GM04503 (cell line): ENCODE measurements around the gene LSR.

Experiments
- DNase-seq: peaks from one replicate; pipeline ENCODE4 v3.0.0-alpha.2; 2012; ENCODE audit warnings: low read depth

LSR gene

DNA sequence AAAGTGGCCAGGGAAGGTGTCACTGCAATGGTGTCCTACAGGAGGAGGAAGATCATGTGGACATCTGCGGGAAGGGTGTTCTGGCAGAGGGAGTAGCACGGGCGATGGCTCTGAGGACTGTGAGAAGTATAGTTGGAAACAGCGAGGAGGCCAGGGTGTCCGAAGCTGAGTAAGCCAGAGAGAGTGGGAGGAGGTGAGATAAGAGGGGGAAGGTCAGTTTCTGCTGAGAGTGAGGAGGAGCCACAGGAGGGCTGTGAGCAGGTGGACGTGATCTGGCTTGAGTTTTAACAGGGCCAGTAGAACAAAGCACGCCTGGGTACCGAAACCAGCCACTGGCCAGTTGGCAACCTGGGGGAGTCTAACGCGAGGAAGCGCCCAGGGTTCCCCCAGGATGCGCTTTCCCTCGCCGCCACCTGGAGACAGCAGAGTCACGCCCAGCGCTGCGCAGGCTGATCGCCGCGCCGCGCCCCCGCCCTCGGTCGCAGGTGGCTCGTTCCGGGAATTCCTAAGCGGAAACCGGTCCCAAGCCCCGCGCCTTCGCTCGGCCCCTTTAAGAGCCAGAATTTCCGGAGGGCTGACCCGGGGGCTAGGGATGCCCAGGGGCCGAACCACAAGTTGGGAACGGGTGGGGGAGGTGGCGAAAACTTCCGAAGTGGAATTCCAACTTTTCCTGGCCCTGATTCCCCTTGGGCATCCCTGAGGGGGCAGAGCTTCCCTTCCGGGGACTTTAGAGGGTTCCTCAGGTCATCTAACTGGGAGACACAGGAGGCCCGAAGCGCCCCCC, 1.1 kb upstream of the LSR start:
- DNase-seq: no peak

DNA sequence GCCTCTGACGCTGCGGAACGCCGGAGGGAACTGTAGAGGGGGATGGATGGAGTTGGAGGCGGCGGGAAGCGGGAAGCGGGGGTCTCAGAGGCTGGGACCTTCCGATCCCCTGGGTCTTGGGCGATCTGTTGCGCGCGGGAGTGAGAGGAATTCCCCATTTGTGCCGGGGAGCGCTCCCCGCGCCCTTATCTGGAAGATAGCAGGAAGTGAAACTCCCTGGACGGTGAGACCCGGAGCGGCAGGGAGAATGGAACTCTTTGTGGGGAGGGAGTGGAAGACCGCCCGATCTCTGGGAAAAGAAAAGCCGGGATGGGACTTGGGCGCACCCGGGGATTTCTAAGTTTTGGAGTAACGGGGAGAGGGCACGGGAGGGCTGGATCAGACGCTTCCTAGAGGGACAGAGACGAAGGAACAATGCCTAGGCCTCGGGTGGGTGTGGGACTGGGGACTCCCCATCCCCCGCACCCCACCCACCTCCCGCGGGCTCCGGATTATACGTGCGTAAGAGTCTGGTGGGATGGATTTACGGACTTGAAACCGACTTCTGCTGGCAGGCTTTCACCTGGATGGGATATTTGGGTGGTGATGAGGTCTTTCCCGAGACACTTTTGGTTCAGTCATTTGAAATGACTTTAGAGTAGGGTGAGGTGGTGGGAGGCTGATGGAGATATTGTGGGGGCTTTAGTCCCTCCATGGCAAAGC, 495 bp downstream of the LSR start:
- no peak for DNase-seq

DNA sequence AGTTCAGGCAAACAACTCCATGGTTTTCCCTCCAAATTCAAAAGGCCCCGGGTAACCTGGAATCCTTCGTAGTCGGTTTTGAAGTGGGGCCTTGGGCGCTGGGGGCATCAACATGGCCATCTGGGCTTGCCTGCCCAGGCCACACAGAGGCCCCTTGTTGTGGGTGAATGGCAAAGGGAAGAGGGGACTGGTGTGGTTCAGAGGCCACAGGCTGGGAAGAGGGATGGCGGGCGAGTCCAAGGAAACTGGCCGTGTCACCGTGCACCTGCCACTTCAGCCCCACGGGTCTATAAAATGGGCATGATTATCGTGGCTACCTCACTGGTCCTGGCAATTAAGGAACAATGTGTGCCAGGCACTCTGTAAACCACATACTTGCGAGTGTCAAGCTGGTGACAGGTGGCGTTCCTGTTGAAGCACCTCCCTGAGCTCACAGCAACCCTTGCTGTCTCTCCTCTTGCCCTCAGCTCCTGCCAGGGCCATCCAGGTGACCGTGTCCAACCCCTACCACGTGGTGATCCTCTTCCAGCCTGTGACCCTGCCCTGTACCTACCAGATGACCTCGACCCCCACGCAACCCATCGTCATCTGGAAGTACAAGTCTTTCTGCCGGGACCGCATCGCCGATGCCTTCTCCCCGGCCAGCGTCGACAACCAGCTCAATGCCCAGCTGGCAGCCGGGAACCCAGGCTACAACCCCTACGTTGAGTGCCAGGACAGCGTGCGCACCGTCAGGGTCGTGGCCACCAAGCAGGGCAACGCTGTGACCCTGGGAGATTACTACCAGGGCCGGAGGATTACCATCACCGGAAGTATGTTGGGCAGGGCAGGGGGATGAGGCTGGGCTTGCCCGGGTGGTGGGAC, 1.3 kb downstream of the LSR start:
- no peak for DNase-seq

DNA sequence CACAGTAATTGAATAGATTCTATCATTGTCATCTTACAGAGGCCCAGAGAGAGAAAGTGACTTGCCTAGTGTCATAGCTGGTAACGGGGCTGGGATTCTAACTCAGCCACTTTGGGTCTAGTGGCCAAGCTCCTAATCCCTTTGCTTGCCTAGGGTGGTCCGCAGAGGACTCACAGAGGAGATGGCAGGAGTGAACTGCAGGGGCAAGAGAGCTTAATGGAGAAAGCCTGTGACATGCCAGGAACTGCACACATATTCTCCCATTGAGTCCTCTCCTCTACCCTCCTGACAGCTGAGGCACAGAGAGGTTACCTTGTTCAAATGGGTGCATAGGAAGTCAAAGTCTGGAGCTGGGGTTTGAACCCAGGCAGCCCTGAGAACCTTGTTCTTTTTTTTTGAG, 2.7 kb downstream of the LSR start:
- no peak for DNase-seq

DNA sequence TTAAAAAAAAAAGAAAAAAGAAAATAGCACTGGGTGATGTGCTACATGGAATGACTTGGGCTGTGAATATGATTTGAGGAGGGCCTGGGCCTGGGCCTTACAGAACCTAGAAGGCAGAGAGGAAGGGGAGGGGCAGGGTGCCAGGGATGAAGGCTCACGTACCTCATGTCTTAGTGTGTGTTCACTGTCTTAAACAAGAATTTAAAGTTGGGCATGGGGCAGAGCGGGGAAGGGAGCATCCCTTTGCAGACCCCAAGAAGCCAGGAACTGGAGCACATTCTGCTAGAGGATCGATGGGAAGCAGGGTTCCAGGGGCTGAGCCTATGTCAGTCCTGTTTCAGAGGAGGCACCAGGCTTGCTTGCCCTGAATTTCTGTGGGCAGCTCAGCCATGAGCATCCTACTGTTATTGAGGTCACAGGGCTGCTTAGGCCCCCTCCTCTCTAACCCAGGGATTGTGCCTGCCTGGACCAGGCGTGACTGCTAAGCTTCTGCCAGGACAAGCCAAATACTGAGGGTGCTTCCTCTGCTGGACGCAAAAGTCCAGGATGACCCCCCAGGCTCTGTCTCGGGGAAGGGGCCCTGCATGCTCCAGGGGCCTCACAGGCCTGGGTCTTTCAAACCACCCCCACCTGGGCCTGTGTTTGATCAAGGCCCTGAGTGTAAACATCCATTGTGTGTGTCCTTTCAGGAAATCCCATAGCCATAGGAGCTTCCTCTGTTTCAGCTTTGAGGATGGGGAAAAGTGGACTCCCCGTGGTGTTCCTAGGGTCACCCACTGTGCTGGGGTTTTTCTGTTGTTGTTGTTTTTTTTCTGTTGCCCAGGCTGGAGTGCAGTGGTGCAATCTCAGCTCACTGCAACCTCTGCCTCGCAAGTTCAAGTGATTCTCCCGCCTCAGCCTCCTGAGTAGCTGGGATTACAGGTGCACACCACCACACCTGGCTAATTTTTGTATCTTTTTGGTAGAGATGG, 4.8 kb downstream of the LSR start:
- no peak for DNase-seq

DNA sequence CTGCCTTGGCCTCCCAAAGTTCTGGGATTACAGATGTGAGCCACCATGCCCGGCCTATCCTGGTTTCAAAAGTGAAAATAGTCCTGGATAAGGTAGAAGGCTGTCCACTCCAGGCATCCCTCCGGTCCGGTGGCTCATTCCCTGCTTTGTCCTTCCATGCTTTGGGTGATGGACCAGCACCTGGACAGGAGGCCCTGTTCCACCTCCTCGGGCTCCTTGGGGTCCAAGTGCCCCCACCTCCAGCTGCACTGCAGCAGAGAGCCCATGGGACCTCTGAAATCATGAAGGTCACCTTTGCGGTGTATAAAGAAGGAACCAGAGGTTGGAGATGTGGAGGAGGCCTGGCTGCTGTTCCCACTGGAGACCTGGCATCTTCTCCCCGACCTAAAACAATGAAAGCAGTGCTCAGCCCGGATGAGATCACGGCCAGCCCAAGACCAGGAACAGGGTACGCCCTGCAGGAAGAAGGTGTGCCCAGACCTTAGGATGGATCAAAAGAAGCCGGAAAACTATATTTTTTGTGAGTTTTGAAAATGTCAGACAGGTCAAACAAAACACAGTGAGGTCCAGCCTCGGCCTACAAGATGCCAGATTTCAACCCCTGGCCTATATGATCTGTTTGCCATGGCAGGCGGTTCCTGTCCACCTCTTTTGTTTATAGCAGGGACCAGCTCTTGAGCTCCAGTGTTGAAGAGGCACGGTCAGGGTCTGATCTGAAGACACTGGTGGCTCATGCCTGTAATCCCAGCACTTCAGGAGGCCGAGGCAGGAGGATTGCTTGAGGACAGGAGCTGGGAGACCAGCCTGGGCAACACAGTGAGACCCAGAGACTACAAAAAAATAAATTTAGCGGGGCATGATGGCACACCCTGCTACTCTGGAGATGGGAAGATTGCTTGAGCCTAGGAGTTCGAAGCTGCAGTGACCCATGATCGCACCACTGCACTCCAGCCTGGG, 5.8 kb downstream of the LSR start:
- DNase-seq: no peak

DNA sequence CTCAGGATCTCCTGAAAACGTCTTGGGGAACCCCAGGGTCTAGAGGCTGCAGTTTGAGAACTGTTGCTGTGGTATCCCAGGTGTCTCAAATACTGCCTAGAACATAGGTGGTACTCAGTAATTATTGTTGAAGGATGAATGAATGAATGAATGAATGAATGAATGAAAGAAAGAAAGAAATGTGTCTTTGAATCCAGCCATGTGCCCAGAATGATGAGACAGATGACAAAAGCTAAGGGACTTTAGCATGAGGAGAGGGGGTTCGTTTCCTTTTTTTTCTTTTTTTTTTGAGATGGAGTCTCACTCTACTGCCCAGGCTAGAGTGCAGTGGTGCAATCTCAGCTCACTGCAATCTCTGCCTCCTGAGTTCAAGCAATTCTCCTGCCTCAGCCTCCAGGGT, 7.8 kb downstream of the LSR start:
- no peak for DNase-seq

DNA sequence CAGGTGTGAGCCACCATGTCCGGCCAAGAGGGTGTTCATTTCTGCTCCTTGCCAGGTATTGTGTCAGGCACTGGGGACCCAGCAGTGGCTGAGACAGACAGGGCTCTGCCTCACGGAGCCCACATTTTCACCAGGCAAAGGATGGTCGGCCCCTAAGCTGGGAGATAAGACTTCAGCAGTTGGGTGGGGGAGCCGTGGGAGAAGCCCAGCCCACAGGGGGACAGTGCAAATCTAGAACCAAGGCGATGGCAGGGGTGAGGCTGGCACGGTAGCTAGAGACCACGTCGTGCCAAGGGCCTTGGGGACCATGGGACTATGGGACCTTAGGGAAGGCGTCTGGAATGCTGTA, 8.3 kb downstream of the LSR start:
- no peak for DNase-seq

DNA sequence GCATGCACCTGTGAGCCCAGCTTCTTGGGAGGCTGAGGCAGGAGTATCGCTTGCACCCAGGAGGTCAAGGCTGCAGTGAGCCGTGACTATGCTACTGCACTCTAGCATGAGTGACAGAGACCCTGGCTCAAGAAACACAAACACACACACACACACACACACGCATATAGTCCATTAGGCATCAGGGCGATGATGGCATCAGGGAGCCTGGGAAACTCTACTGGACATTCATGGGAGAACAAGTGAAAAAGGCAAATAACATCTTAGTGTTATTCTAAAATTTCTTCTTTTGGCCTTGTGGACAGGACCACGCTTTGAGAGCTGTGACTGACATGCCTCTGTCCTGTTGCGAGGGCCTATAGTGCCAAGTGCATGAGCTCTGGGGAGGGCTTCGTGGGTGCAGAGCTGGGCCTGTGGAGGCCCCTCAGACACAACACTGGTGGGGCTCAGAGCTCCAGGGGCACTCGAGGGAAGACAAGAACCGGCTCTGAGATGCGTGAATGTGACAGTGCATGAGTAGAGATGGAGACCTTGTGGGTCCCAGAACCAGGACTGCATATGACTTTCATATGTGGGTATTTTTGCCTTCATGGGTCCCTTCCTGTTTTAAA, 12.0 kb downstream of the LSR start:
- DNase-seq: no peak

DNA sequence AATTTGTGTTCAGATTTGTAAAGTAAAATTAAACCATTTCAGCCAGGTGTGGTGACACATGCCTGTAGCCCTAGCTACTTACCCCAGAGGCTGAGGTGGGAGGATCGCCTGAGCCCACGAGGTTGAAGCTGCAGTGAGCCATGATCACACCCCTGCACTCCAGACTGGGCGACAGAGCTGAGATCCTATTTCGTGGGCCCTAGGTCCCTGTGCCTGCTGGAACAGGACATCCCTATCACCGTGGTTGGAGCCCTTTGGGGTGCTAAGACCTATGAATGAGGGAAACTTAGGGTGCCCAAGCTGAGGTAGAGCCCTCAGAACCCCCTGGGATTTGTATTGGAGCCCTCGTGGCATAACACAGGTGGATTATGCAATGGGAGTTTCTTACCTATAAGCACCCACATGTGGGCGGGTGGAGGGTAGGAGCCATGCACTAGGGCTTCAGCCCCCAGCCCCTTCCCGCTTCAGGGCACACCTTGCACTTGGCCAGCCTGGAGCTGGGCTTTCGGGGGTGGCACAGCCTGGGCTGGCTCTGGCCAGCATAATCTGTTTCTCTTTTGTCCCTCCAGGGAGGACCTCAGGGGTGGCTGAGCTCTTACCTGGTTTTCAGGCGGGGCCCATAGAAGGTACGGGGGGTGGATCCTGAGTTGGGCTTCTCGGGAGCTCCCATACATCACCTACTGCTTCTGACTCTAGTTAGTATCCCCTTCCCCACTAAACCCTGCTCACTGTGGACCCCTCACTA, 12.7 kb downstream of the LSR start:
- DNase-seq: no peak

DNA sequence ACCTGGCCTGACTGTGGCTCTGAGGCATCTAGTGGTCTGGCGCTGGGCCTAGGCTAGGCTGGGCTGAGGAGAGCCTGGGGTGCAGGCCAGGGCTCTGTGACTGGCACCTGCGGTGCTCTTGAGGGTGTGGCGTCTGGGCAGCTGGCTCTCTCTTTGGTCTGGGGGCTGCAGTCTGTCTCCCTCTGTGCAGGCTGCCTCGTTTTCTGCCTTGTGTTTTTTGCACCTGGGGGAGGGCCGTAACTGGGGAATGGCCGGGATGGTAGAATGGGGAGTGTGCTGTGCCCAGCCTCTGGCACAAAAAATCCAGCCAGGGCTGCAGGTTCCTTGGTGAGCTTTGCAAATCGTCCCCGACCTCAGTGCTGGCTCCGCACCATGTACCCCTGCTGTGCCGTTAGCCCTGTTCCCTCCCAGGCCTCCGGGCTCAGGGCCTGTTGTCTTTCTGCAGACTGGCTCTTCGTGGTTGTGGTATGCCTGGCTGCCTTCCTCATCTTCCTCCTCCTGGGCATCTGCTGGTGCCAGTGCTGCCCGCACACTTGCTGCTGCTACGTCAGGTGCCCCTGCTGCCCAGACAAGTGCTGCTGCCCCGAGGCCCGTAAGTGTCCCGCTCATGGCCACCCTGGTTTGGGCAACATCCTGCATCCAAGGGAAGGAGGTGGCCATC, 13.4 kb downstream of the LSR start:
- DNase-seq: no peak

DNA sequence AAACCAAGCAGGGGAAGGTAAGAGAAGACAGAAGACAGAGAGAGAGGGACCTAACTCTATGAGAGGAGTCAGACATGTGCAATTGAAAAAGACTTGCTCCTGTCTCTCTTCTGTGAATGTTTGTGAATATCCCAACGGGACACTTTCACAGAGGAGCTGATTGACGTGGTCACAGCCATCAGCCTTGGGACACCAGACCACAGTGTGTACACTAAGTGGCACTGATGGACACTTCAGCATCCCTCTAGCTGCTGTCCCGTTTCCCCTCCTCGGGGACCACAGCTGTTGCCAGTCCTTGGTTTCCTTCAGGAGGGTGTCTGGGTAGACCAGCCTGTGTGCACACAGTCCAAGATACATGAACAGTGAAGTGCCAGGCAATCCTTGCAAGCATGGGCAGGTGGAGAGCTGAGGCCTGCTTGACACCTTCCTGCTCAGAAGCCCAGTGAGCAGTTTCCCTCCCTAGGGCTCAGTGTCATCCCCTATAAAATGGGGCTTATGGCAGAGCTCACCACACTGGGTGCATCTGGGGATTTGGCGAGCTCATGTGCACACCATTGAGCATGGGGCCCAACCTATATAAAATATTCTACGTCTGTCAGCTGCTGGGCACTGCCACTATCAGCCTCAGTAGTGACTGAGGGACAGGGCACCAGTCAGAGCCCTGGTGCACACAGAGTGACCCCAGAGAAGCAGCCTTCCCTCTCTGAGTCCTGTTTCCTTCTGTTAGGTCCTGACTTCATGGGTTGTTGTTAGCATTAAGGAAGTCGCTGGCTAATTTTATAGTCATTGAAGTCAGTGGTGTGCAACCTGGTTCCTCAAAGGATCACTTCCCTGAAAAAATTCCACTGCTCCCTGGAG, 15.7 kb downstream of the LSR start:
- DNase-seq: no peak

DNA sequence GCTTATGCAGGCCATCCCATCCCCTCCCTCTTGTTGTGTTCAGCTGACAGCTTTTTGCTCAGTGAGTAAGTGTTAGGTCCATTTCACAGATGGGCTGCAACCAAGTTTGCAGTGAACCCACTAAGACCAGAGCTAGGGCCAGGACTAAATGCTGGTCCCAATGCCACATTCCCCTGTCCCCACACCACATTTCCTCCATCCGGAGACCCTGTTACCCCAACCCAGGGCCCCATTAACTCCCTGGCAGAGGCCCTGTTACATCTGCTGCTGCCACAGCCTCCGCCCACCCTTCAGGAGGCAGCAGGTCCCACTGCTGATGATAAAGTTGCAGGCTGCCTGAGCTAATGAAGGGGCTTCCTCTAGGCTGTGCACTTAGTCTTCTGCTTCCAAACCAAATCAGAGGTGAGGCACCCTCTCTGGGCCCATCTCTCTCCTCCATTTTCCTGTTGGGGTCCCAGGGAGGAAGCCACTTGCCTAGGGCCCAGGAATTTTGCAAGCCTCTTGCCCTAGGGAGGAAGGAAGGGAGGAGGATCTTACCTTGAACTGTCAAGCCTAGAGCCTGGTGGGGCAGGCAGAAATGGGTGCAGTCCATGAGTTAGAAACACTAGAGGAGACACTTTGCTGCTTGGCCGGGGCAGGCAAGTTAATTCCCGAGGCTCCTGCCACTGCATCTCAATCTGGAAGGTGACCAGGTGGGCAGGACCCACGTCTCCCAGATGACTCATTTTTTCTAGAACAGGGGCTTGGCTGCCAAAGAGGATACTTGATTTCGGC, 16.5 kb downstream of the LSR start:
- DNase-seq: no peak

DNA sequence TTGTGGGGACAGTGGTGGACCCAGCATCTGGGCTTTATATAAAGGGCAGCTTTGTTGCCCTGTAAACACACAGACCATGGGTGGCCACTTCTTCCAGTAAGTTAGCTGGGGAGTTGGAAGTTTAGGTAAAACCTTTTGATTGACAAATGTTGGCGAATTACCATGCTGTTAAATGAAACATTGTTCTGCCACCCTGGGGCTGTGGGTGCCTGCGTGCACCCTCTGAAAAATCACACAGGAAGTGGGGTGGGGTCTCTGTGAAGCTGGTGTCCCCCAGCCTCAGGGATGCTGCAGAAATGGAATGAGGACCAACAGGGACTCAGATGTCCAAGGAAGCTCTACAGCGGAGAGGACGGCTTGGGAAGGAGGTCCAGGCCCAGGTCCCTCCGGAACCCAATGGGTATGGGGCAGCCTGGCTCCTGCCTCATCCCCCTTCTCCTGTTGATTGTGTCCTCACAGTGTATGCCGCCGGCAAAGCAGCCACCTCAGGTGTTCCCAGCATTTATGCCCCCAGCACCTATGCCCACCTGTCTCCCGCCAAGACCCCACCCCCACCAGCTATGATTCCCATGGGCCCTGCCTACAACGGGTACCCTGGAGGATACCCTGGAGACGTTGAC, 17.2 kb downstream of the LSR start:
- DNase-seq: no peak

DNA sequence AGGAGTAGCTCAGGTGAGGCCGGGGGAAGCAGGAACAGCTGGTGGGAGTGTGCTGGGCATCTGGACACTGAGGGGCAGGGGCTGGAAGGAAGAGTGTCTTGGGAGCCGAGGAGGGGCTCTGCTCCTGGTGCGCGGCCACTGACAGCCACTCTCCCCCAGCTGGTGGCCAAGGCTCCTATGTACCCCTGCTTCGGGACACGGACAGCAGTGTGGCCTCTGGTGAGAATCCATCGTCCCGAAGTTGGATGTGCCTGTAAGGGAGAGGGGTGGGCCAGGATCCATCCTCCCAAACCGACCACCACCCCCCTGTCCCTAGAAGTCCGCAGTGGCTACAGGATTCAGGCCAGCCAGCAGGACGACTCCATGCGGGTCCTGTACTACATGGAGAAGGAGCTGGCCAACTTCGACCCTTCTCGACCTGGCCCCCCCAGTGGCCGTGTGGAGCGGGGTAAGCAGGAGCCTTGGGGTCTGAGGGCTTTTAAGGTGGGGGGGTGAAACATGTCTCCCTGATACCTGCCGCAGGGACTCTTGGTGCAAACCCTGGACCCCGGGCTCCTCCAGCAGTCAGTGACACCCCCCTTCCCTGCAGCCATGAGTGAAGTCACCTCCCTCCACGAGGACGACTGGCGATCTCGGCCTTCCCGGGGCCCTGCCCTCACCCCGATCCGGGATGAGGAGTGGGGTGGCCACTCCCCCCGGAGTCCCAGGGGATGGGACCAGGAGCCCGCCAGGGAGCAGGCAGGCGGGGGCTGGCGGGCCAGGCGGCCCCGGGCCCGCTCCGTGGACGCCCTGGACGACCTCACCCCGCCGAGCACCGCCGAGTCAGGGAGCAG, 17.9 kb downstream of the LSR start:
- DNase-seq: no peak

DNA sequence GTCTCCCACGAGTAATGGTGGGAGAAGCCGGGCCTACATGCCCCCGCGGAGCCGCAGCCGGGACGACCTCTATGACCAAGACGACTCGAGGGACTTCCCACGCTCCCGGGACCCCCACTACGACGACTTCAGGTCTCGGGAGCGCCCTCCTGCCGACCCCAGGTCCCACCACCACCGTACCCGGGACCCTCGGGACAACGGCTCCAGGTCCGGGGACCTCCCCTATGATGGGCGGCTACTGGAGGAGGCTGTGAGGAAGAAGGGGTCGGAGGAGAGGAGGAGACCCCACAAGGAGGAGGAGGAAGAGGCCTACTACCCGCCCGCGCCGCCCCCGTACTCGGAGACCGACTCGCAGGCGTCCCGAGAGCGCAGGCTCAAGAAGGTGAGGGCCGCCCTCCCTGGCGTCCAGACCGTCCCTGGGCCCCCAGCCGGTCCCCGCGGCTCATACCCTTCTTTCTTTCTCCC, 18.6 kb downstream of the LSR start:
- DNase-seq: no peak
